ENCODE data around the gene HOXA2. TPM values are rescaled to one million over a fixed set of nuclear protein-coding genes. Genes with fewer than 3 reads are reported as not detected.

Gene HOXA2
- total and polyA plus RNA-seq, 2 of the 8 experiments (the other 6 are each of a cell fraction or from before 2014, with no cell fraction given), result not detected

DNA sequence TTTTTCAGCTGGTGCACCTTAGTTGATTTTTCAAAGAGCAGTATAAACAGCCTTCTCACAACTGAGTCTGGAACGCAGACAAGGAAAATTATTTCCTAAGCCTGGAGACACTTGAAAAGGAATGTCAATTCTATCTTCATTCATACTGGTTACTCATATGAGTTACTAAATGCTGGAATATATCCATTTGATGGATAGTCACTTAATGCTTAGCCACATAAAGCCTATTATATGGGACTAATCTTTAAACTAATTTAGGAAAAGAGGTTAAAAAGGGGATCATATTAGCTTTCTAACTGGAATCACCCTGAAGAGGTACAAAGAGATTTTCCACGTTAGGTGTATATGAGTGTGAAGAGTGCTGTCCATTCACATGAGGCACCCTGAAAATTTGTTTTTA is 29.7 kb upstream of the HOXA2 start:
- no peak for DNase-seq (ENCODE audit: low read depth in 1 of 2, low spot score in 2 of 2)
- ChIA-PET POLR2A (ENCODE audit: partially characterized antibody) (no interaction called here), CTCF (ENCODE audit: partially characterized antibody) (interaction anchor here (1.0 to 2.7 kb wide), 8 partner anchors 9 to 451 kb away, joined by 3 to 13 read pairs (median 4); partner anchors contain the start of gene HOXA5)
- no peaks in the 10 kb centered on the region for H3K79me1 ChIP-seq (ENCODE audit: low read depth, low read length)
- no peak overlapping the region for H4K5ac ChIP-seq (ENCODE audit: insufficient read length, low read depth, low read length)
- no peak overlapping the region for H2BK15ac ChIP-seq (ENCODE audit: low read length)
- no peak overlapping the region for H2BK5ac ChIP-seq (ENCODE audit: low read depth, low read length)
- H3K27me3 ChIP-seq (replicated peaks in 1 of 4; ENCODE audit: control insufficient read depth in 3 of 4, extremely low read depth in 1 of 4, insufficient read depth in 3 of 4, low read length in 3 of 4), result peaks cover 97 to 100% (median 100%) of the 10 kb centered on the region in 4 experiments
- H3K27ac ChIP-seq (ENCODE audit: low read depth, low read length), result no peak overlapping the region
- WGBS, 2 experiments (ENCODE audit: extremely low coverage in 1 of 2, insufficient coverage in 1 of 2, insufficient read length in 1 of 2, insufficient replicate concordance in 2 of 2, low coverage in 1 of 2, low lambda C conversion rate in 2 of 2, missing lambda C conversion rate in 1 of 2), result 49% methylated on average over 2 of the region's 2 CpGs; no CpG with 5 or more reads in 1 of the 2 experiments
- no peak overlapping the region for H2BK12ac ChIP-seq (ENCODE audit: low read depth, low read length)
- H2BK120ac ChIP-seq (replicated peaks; ENCODE audit: low read depth, low read length), result no peak overlapping the region
- H3K56ac ChIP-seq (replicated peaks; ENCODE audit: insufficient read length, low read depth, low read length), result no peak overlapping the region
- no peak overlapping the region for H4K91ac ChIP-seq (replicated peaks; ENCODE audit: insufficient read length, low read length)
- H2AK5ac ChIP-seq (ENCODE audit: low read depth, low read length), result no peak overlapping the region
- peaks cover 0 to 16% (median 0%) of the 10 kb centered on the region in 4 experiments; a peak in 2 of 8 replicates for H3K36me3 ChIP-seq (ENCODE audit: control insufficient read depth in 2 of 4, insufficient read depth in 4 of 4, low read length in 3 of 4)
- no peak overlapping the region for H2BK20ac ChIP-seq (ENCODE audit: low read length)
- H3K79me2 ChIP-seq (ENCODE audit: control insufficient read depth in 1 of 2, insufficient read depth in 2 of 2, low read length in 2 of 2), result no peaks in the 10 kb centered on the region
- H3K14ac ChIP-seq (ENCODE audit: insufficient read length), result no peak overlapping the region
- no peak overlapping the region for H2AFZ ChIP-seq (ENCODE audit: low read length)
- no peak for FAIRE-seq
- peaks cover 4% of the 10 kb centered on the region; the same call in 1 of the 2 replicates for H3K23me2 ChIP-seq (ENCODE audit: low read depth, low read length)
- H3K4me1 ChIP-seq (replicated peaks in 1 of 4; ENCODE audit: control insufficient read depth in 3 of 4, insufficient read depth in 4 of 4, low read length in 3 of 4), result peaks cover 0 to 4% (median 2%) of the 10 kb centered on the region in 4 experiments; a peak in 4 of 7 replicates
- no peak overlapping the region for H4K8ac ChIP-seq (ENCODE audit: extremely low read depth, insufficient read depth, low read length)
- H4K20me1 ChIP-seq (replicated peaks in 1 of 2; ENCODE audit: control insufficient read depth in 1 of 2, insufficient read depth in 2 of 2, low read length in 2 of 2), result peaks cover 14 to 30% of the 10 kb centered on the region in 2 experiments
- H3K4me2 ChIP-seq (ENCODE audit: insufficient read depth in 1 of 2, low read depth in 2 of 2, low read length in 2 of 2), result no peak overlapping the region
- H3K9me3 ChIP-seq (ENCODE audit: insufficient read depth in 2 of 2, low read depth in 1 of 2, low read length in 1 of 2), result peaks cover 0 to 4% of the 10 kb centered on the region in 2 experiments; a peak in 1 of 4 replicates
- H3K4me3 ChIP-seq (ENCODE audit: extremely low read depth in 1 of 4, insufficient read depth in 2 of 4, low read depth in 3 of 4, low read length in 4 of 4), result no peak overlapping the region
- H3K18ac ChIP-seq (ENCODE audit: extremely low read depth, low read length), result no peak overlapping the region
- no peak overlapping the region for H3K23ac ChIP-seq (ENCODE audit: insufficient read length)
- no peak for TF ChIP-seq EGR1 (IDR thresholded peaks at IDR 0.05; ENCODE audit: borderline replicate concordance, low read depth, low read length)
- TF ChIP-seq EZH2 (IDR thresholded peaks at IDR 0.05; ENCODE audit: low read depth, low read length, severe bottlenecking), result no peak
- no peak for TF ChIP-seq HDAC2 (IDR thresholded peaks at IDR 0.05; ENCODE audit: borderline replicate concordance in 1 of 2, low read depth in 2 of 2, low read length in 2 of 2)
- no peak for TF ChIP-seq PHF8 (conservative IDR thresholded peaks at IDR 0.05; ENCODE audit: low read depth, low read length)
- TF ChIP-seq MAFK (IDR thresholded peaks at IDR 0.05; ENCODE audit: low read depth, low read length), result no peak
- no peak for TF ChIP-seq CBX8 (IDR thresholded peaks at IDR 0.05; ENCODE audit: borderline replicate concordance, low read depth, low read length)
- H3K9ac ChIP-seq (replicated peaks in 1 of 4; ENCODE audit: extremely low read depth in 1 of 4, low read depth in 3 of 4, low read length in 3 of 4), result no peak overlapping the region
- no peak overlapping the region for H3K4ac ChIP-seq (replicated peaks; ENCODE audit: insufficient read length, low read depth, low read length)
